NCI-H345 (cell line): ENCODE data around the gene ZNF584.
"Not testable (repeated sequence)": the region's sequence is repeated elsewhere in the genome, so short reads cannot be mapped to it uniquely, and the experiment has no call there.

Experiments
- DNase-seq: peaks from one replicate; lab custom pipeline; 2025; lab: John Stamatoyannopoulos, UW

ZNF584 gene

GRCh38 chr19:58403920-58404478 lies 4.5 kb upstream of the ZNF584 start:
- not testable (repeated sequence) for DNase-seq

DNA sequence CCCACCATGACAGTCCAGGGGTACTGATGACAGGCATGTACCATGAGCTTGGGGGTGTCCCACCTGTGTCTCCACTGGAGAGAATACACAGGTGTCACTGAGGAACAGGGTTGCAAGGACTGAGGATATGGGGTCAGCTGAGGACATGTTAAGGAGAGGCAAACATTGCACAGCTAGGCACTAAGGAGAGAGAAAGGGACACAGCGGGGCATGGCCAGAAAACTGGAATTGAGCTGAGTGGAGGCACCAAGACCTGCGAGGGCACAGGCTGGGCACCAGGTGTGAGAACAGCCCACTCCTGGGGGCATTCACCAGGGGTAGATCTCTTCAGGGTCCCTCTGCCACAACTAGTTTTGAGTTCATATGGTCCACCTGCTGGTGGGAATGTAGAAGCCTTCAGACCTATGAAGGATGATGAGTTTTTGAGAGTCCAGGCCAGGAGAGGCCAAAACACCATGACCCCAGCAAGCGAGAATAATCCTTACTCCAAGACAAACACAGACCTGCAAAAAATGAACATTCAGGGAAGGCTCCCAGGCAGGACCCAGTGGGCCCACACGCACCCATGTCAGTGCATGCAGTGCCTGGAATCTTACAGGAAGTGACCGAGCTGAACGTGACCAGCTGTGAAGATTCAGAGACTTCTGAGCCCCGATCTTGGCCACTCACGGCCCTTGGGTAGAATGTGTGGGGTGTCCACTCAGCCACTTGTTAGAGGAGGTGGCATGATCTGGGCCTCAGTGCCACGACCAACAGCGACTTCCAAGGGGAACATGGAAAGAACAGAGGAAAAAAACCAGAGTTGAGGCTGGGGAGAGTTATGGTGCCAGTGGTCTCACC lies 1.4 kb upstream of the ZNF584 start:
- no peak for DNase-seq

DNA sequence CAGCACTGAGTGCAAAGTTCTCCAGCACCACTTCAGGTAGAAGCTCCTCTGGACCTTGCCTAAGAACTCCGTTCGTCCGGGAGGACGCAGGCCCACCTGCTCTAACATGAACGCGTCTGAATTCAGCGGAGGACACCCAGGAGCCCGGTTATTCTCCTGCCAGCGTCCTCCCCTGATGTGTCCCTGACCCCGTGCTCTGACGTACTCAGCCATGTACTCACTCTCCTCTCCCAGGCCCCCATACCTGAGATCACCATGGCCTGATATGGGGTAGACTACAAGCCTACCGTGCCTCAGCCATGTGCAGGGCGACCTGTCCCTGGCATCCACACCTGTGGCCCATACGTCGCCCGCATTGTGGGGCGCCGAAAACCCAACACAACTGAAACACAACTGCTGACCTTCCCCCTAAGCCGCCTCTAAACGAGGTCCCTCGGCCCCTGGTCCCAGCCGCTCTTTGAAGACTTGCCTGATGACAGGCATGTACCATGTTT lies 744 bp upstream of the ZNF584 start:
- no peak for DNase-seq

DNA sequence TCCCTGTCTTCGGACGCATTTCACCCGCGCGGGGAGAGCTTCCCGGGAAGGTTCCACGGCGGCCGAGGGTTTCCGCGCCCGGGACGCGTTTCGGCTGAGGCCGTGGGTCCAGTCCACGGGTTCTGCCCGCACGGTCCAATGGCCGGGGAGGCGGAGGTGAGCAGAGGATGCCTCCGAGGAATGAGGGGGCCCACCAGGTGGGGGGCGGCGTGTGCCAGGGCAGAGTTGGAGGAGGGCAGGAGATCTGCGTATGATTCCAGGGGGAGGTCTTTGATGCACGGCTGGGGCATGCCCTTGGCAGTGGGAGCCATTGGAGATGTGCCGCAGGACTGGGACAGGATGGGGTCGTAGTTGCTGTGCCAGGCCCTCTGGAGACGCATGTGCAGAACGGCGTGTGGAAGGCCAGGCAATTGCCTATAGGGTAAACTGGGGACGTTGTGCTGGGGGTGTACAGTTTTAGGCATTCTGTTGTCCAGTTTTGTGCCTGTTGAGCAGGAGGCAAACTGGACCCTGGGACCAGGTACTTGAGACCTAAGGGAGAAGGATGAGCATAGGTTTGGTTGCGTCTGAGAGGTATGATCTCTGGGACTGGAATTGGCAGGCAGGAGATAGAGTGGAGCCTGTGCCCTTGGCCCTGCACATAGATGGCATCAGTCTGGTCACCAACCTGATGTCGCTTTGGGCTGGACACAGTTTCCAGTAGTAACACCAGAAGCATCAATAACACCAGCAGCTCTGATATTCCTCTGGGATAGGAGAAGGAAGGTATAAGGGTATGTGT lies 751 bp downstream of the ZNF584 start:
- no peak for DNase-seq

DNA sequence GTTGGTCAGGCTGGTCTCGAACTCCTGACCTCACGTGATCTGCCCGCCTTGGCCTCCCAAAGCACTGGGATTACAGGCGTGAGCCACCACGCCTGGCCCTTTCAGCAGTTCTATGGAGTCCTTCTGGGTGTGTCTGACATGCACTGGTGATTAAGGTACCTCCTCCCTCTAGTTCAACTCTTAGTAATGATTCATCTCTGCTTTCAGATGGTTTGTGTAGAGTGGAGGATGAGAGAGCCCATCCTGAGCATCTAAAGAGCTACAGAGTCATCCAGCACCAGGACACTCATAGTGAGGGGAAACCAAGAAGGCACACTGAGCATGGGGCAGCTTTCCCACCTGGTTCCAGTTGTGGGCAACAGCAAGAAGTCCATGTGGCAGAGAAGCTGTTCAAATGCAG lies 8.2 kb downstream of the ZNF584 start:
- no peak for DNase-seq

DNA sequence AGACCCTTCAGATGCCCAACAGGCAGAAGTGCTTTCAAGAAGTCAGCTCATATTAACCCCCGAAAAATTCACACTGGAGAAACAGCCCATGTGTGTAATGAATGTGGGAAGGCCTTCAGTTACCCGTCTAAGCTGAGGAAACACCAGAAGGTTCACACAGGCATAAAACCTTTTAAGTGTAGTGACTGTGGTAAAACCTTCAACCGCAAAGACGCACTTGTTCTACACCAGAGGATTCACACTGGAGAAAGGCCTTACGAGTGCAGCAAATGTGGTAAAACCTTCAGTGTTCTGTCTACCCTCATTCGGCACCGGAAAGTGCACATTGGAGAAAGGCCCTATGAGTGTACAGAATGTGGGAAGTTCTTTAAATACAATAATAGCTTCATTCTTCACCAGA lies 8.6 kb downstream of the ZNF584 start:
- no peak for DNase-seq

- DNase-seq, result no peak
Measured at GRCh38 chr19:58428617-58429016, 20.2 kb downstream of the ZNF584 start.

DNA sequence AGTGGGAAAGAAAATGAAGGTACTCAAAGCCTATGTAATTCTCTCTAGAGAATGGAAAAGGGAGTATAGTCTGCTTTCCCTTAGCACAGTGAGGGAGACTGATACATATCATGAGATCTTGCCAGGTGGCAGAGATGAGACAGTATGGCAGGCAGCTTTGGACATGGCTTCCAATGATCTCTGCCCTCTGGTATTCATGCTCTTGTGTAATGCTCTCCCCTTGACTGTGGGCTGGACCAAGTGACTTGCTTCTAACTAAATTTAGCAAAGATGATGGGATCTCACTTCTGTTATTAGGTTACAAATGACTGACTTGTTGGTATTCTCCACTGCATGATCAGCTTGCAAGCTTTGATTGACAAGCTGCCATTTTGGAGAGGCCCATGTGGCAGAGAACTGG lies 21.3 kb downstream of the ZNF584 start:
- DNase-seq, result no peak

DNA sequence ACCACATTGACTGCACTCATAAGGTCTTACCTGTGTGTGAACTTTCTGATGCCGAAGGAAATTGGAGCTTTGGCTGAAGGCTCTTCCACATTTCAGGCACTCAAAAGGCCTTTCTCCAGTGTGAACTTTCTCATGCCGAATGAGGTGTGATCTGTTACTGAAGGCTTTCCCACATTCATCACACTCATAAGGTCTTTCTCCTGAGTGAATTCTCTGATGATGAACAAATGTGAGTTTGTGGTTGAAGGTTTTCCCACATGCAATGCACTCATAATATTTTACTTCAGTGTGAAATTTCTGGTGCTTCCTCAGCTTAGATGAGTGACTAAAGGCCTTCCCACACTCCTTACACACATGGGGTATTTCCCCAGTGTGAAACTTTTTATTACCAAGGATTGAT lies 25.8 kb downstream of the ZNF584 start:
- DNase-seq, result no peak

- DNase-seq, result no peak
Measured at GRCh38 chr19:58439576-58440554, 31.4 kb downstream of the ZNF584 start, which contains the start of gene ZNF132. TSS of gene ZNF132 (minus strand) at chr19:58440153. CDS start at chr19:58439821, 332 bp downstream.

DNA sequence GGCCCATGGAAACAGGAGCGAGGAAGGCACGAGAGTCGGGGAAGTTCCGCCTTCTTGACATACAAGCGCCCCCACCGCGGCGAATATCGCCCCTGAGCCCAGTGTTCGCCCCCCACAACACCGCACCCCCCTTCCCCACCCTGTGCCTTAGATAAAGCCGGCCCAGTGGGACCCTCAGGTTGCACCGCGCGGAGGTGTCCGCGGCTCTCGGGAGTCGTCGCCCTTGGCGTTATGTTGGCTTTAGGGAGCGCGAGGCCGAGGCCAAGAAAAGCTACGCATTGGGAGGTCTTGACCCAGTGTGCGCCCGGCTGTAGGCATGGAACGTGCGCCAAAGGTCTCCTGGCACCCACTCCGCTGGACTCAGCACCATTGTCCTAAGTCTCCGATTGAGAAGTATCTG lies 32.1 kb downstream of the ZNF584 start:
- no peak for DNase-seq

DNA sequence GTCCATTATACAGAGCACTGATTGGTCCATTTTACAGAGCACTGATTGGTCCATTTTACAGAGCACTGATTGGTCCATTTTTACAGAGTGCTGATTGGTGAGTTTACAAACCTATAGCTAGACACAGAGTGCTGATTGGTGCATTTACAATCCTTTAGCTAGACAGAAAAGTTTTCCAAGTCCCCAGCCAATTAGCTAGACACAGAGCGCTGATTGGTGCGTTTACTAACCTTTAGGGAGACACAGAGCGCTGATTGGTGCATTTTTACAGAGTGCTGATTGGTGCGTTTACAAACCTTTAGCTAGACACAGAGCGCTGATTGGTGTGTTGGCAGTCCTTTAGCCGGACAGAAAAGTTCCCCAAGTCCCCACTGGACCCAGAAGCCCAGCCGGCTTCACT lies 34.5 kb downstream of the ZNF584 start:
- DNase-seq, result not testable (repeated sequence)

DNA sequence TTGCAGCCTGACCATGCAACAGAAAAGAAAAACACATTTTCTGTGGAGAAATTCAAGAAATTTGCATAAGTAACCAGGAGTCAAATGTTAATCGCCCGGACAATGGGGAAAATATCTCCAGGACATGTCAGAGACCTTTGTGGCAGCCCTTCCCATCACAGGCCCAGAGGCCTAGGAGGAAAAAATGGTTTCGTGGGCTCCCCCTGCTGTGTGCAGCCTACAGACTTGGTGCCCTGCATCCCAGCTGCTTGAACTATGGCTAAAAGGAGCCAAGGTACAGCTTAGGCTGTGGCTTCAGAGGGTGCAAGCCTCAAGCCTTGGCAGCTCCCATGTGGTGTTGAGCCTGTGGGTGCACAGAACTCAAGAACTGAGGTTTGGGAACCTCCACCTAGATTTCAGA lies 40.4 kb downstream of the ZNF584 start:
- not testable (repeated sequence) for DNase-seq

DNA sequence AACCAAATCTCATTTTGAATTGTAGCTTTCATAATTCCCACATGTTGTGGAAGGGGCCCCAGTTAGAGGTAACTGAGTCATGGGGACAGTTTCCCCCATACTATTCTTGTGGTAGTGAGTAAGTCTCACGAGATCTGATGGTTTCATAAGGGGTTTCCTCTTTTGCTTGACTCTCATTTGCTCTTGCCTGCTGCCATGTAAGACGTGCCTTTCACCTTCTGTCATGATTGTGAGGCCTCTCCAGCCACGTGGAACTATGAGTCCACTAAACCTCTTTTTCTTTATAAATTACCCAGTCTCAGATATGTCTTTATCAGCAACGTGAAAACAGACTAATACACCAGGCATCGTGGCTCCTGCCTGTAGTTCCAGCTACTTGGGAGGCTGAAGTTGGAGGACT lies 41.5 kb downstream of the ZNF584 start:
- DNase-seq, result not testable (repeated sequence)

DNA sequence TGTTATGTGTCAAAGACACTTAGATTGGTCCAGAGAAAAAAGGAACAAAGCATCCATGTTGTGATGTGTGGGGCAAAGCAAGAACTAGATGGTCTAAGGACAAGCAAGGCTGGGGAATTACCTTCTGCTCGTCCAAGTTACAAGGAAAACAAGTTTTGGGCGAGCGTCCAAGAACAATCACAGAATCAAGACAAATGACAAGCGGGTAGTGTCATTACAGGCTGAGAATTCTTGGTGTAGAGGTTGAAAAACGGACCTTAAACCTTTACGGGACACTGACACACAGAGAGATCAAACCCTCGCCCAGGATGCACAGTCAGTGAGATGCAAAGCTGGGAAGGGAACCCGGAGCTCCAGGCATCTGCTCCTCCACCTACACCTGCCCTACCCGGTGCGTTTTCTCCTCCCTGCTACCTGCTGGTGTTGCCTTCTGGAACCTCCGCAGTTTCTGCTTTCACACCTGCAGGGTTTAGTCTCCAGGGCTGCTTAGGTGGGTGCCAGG lies 42.5 kb downstream of the ZNF584 start:
- no peak for DNase-seq

GRCh38 chr19:58451358-58452101 lies 43.1 kb downstream of the ZNF584 start, which contains the start of gene ZNF324B:
TSS of gene ZNF324B (plus strand) at chr19:58451622. CDS start at chr19:58453702, 2,080 bp downstream.
- DNase-seq, result peak; percentile 96

GRCh38 chr19:58453743-58454142 lies 45.3 kb downstream of the ZNF584 start:
- DNase-seq, result no peak

DNA sequence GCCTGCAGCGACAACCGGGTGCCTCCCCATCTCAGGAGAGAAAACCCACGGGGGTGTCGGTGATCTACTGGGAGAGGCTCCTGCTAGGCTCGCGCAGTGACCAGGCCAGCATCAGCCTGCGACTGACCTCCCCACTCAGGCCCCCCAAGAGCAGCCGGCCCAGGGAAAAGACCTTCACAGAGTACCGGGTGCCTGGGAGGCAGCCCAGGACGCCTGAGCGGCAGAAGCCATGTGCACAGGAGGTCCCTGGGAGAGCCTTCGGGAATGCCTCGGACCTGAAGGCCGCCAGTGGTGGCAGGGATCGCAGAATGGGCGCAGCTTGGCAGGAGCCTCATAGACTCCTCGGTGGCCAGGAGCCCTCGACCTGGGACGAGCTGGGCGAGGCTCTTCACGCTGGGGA lies 46.9 kb downstream of the ZNF584 start:
- DNase-seq, result no peak

DNA sequence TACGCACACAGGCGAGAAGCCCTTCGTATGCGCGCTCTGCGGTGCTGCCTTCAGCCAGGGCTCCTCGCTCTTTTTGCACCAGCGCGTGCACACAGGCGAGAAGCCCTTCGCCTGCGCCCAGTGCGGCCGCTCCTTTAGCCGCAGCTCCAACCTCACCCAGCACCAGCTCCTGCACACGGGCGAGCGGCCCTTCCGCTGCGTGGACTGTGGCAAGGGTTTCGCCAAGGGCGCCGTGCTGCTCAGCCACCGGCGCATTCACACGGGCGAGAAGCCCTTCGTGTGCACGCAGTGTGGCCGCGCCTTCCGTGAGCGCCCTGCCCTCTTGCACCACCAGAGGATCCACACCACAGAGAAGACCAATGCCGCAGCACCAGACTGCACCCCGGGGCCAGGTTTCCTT lies 47.7 kb downstream of the ZNF584 start:
- DNase-seq, result no peak

DNA sequence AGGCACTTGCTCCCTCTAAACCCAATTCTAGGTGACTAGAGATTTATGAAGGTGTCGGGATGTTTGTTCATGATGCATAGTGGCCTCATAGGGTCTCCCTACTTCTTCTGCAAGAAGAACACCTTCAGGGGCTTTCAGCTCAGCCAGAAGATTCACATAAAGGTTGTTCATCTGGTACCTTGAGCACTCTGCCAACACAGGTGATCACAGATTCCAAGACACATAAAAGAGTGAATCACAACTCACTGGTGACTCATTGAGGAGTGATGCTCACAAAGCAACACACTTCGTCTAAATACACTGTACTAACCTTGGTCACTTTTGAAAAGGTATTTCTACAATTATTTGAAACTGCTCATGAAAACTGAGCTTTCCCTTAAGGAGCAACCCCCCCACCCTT lies 51.6 kb downstream of the ZNF584 start:
- no peak for DNase-seq
